Stimulated activated naive CD4-positive, alpha-beta T cell treated with Interleukin-2 at 50 U/mL for 16 hours (primary cell): ENCODE results near the gene LNP1.
A peak's percentile ranks its signal among the peaks of the same experiment; 100 is the strongest.

Experiments
- DNase-seq: peaks from one replicate; lab custom pipeline; 2025; lab: John Stamatoyannopoulos, UW

The LNP1 gene

DNA sequence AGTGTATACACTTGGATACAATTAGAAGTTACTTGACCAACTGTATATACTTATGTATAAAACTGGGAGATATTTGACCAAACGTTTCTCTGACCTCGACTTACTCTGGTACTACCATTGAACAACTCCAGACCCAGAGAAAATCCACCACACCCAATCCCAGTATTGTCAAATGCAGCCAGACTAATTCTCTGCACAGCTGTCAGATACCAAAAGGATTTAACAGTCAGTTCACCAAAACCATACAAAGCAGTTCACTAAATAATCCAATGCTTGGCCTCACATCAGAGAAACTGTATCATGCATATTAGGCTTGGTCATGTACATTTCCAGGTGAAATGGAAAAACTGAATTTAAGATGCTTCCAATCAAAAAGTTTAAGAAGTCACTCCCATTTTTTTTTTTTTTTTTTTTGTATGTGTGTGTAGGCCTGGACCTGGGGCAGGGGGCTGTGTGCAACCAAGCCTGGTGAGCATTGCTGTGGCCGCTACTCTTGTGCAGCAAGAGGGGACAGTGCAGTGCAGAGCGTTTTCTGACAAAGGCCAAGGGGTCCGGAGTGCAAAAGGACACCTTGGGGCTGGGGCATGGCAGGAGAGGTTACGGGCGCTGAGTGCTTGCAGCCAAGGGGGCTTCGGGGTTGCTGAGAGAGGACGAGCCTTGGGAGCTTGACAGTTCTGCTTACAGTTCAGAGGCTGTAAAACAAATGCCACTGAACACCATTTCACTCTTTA is 1.8 kb upstream of the LNP1 start:
- no peak for DNase-seq

DNA sequence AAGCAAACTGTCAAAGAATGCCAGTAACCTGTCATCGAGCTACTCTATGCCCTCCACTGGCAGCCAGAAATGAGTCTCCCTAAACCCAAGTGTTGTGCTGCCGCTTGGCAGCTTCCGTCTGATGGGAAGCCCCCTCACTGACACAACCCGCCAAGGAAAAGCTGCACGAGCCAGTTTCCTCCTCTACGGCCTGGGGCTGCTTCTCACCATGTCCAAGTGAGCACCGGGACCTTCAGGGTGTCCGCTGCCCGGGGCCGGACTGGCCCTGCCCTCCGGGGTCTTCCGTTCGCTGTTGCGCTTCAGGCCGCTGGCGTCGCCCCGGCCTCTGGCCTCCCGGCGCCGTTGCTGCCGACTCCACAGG is 940 bp upstream of the LNP1 start:
- DNase-seq = peak; percentile 46

DNA sequence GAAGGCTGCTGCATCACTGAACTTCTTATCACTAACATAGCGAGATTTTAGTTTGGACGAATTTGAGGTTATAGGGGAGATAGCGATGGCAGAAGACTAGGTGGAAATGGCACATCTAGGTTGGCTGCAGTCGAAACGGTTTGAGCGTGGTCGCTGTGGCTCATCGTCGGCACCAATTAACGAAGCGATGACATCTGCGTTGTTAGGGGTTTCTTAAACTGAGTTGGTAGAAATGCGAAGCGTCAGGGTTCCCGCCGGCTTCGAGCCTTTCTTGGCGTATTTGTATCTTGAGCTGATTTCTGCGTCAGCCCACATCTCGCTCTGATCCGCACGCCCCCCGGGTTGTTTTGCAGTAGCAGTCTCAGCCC is 319 bp downstream of the LNP1 start:
- peak; percentile 50 for DNase-seq

GRCh38 chr3:100402256-100402655 is 917 bp downstream of the LNP1 start:
- DNase-seq = no peak

GRCh38 chr3:100402891-100403290 is 1.6 kb downstream of the LNP1 start:
- DNase-seq = no peak

- no peak for DNase-seq
Measured at GRCh38 chr3:100403362-100404249, 2.3 kb downstream of the LNP1 start.

GRCh38 chr3:100404250-100404548 is 2.9 kb downstream of the LNP1 start:
- no peak for DNase-seq

- DNase-seq = no peak
Measured at GRCh38 chr3:100407164-100407563, 5.8 kb downstream of the LNP1 start.

- DNase-seq = no peak
Measured at GRCh38 chr3:100407977-100408532, 6.7 kb downstream of the LNP1 start.

DNA sequence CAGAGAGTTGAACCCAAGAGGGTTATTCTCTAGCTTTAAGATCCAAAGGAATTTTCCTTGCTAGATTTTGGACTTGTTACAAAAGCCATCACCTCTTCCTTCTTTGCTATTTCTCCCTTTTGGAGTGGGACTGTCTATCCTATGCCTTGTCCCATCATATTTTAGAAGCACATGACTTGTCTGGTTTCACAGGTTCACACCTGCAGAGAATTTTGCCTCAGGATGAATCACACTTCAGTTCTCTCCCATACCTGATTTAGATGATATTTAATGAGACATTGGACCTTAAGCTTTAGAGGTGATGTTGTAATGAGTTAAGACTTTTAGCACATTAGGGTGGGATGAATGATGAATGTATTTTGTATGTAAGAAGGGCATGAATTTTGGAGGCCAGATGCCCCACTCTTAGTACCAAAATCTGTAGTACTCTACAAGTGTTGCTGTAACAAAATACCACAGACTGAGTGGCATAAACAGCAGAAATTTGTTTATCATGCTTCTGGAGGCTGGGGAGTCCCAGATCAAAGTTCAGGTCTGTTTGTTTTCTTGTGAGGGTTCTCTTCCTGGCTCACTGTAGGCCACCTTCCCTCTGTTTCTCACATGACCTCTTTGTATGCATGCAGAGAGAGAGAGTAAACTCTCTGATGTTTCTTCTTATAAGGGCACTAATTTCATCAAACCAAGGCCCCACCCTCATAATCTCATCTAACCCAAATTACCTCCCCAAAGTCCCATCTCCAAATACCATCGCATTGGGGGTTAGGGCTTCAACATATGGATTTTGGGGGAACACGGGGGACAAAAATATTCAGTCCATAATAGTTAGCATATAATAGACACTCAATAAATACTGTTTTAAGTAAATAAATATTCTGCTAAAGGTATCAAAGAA is 10.0 kb downstream of the LNP1 start:
- no peak for DNase-seq

- DNase-seq = no peak
Measured at GRCh38 chr3:100412912-100413590, 11.7 kb downstream of the LNP1 start.

GRCh38 chr3:100413613-100414012 is 12.3 kb downstream of the LNP1 start:
- no peak for DNase-seq

DNA sequence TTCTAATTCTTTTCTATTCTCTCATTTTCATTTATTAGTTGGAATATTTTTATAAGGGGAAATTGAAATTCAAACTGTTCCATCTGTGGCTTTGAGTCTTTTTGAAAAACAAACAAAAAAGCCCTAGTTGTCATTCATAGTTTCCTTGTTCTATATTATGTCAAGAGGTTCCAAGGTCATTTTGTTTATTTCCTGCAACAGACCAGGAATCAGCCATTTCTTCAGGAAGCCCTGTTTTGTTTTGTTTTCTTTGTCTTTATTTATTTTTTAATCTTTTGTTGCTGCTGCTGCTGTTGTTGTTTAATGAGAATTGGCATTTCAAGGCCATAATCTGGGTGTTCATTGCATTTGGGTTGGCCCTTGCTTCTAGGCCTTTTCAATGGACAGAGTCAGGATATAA is 14.8 kb downstream of the LNP1 start:
- DNase-seq = no peak

DNA sequence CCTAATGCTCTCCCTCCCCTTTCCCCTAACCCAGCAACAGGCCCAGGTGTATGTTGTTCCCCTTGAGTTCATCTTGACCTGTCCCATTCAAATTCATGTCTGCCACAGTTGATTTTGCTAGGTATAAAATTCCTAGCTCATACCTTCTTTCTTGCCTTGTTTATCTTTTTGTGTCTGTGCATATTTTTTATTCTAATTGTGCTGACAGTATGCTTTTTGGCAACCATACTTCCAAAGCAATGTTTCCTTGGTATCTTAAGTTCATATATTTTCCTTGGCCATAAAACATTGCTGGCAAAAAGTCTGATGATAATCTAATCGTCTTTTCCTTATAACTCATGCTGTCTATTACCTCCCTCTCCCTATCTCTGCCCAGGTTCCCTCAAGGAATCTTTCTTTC is 15.5 kb downstream of the LNP1 start:
- no peak for DNase-seq

DNA sequence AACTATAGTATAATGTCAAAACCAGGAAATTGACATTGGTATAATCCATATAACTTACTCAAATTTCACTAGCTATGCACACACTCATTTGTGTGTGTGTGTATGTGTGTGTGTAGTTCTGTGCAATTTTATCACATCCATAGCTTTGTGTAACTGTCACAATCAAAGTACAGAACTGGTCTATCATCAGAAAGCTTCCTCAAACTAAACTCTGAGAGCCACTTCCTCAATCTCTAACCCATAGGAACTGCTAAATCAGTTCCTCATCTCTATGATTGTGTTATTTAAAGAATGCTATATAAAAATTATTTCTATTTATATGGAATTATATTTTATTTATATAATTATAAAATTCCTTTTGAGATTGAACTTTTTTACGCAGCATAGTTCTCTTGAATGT is 18.1 kb downstream of the LNP1 start:
- no peak for DNase-seq

GRCh38 chr3:100420885-100421284 is 19.5 kb downstream of the LNP1 start:
- DNase-seq = no peak

DNA sequence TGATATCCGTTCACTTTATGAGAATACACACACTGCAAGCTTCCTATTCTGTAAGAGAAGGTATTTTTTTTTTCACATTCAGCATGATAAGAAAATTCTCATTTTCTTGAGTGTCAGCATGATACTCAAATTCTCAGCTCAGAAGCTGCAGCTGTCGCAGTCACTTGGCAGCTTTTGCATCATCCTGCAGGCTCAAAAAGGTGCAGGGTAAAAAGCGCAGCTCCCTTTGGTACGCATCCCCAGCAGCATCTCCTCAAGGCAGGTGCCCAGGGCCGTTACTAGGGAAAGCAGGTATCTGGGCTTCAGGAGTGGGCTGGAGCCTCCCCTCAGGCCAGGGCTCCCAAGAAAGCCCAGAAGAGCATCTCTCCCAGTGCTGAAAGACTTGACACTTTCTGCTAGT is 22.3 kb downstream of the LNP1 start:
- no peak for DNase-seq

DNA sequence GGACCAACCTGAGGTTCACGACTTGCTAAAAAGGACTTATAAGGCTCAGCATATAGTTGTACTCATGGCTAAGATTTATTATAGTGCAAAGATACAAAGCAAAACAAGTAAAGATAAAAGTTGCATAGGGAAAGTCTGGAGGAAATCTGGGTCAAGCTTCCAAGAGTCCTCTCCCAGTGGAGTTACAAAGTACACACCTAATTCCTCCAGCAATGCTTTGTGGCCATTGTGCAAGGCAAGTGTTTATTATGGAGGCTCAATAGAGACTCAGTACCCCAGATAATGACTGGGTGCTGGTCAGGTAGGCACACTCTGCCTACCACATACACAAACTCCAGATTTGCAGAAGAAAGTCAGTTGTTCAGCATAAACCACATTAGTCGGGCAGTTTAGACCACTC is 22.9 kb downstream of the LNP1 start:
- no peak for DNase-seq

DNA sequence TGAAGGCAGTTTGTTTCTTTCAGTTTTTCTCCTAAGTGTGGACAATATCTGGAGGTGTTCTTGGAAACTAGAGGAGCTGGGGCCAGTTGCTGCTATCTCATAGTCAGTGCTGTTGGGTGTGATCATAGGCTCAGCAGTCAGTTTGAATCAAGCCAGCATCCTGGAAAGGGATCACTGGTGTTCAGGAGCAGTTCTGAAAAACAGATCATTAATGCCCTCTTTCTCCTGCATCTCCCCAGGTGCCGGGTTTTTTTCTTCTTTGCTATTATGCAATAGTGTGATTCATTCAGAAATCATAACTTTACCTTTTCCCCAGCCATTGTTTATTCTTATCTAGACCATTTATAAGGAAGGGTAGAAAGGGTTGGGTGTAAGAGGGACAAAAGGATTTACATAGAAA is 24.0 kb downstream of the LNP1 start:
- no peak for DNase-seq

- DNase-seq = no peak
Measured at GRCh38 chr3:100426067-100426682, 24.8 kb downstream of the LNP1 start.

GRCh38 chr3:100427699-100428098 is 26.4 kb downstream of the LNP1 start:
- no peak for DNase-seq
